T-helper 17 cell (primary cell): ENCODE measurements around the gene RFX2. TPM values are rescaled to one million over a fixed set of nuclear protein-coding genes. Genes with fewer than 3 reads are reported as not detected.

Experiments
- ATAC-seq: fragments of 150-1000 bp; cut with Tn5 transposase; 2 replicates; pipeline ENCODE4 v1.10.0; 2021; ENCODE audit warnings: mild to moderate bottlenecking, moderate library complexity
- DNase-seq, 3 donors: peaks; one replicate each; pipeline versions ENCODE4 v3.0.0 to v3.0.0-alpha.2; 2020 to 2021
- H3K9me3 ChIP-seq: one replicate; pipeline ENCODE4 v1.7.0; 2013; ENCODE audit warnings: low read length, mild to moderate bottlenecking; ENCODE audit not compliant: control insufficient read depth, poor library complexity, severe bottlenecking
- H3K27ac Mint-ChIP-seq: one replicate; pipeline ENCODE4 v1.8.0; 2022; ENCODE audit warnings: mild to moderate bottlenecking, moderate library complexity, mixed read lengths
- H3K27me3 Mint-ChIP-seq: one replicate; pipeline ENCODE4 v1.8.0; 2022; ENCODE audit warnings: mixed read lengths
- H3K36me3 Mint-ChIP-seq: one replicate; pipeline ENCODE4 v1.8.0; 2022; ENCODE audit warnings: low read depth, mixed read lengths
- H3K4me1 Mint-ChIP-seq: one replicate; pipeline ENCODE4 v1.8.0; 2022; ENCODE audit warnings: mild to moderate bottlenecking, mixed read lengths
- H3K4me3 Mint-ChIP-seq: one replicate; pipeline ENCODE4 v1.8.0; 2022; ENCODE audit warnings: mild to moderate bottlenecking, moderate library complexity, mixed read lengths
- total RNA-seq, 4 donors: library from RNA in 2 of 4; stranded (reverse) in 2 of 4; gene quantifications; one replicate each; pipeline ENCODE4 v1.2.3 and lab custom pipeline; 2022 to 2026

Gene RFX2
- total RNA-seq, 2 donors from 2014 or later: 9.0 to 23.3 TPM

DNA sequence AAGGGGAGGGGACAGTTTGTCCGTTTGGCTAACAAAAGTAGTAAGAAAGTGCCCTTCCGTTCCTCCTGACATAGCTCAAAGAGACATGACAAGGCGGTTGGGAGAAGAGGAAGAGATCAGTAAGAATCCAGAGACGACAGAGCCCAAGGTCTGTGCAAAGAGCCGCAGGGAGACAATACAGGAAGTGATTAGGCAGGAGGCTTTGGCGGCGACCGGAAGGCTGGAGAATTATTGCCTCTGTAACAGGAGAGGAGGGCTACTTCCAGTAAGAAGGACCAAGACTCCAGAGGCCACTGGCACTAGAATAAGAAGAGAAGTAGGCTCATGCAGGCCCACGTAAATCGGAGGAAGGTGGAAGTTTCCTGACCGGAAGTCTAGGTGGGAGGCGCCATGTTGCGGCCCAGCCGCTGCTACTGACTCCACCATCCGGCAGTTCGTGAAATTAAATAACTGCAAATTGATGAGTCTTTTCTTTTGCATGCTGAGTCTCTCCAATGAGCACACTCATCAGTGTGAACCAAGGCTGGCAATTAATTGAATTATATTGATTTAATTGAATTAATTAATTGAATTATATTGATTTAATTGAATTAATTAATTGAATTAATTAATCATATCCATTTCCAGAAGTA, 9.9 kb downstream of the RFX2 start:
- peaks cover 10% of the 10 kb centered on the region for H3K4me1 Mint-ChIP-seq
- peaks cover 6% of the 10 kb centered on the region for H3K36me3 Mint-ChIP-seq
- peak; percentile 57 for ATAC-seq
- no peaks in the 10 kb centered on the region for H3K9me3 ChIP-seq
- peak overlapping the region; percentile 0 for H3K27ac Mint-ChIP-seq
- no peaks in the 10 kb centered on the region for H3K27me3 Mint-ChIP-seq
- DNase-seq: no peak
- peak overlapping the region; percentile 68 for H3K4me3 Mint-ChIP-seq

DNA sequence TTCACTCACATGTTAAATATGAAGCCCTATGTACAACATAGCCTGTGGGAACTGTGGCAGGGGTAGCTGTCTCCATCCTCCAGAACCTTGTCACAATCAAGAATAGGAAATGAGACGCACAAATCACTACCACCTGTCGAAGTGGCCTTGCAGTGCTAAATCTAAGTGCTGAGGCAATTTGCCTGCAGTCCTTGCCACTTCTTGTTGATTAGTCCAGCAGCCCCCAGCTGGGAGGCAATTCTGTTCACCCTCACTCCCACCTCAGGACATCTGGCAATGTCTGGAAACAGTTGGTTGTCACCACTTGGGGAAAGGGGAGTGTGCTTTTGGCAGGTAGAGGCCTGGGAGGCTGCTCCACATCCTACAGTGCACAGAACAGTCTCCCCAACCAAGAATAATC, 10.7 kb downstream of the RFX2 start:
- H3K27ac Mint-ChIP-seq: peak overlapping the region; percentile 0
- H3K4me1 Mint-ChIP-seq: peaks cover 12% of the 10 kb centered on the region
- no peaks in the 10 kb centered on the region for H3K27me3 Mint-ChIP-seq
- no peak for ATAC-seq
- H3K9me3 ChIP-seq: no peaks in the 10 kb centered on the region
- H3K36me3 Mint-ChIP-seq: peaks cover 2% of the 10 kb centered on the region
- H3K4me3 Mint-ChIP-seq: no peak overlapping the region
- no peak for DNase-seq

DNA sequence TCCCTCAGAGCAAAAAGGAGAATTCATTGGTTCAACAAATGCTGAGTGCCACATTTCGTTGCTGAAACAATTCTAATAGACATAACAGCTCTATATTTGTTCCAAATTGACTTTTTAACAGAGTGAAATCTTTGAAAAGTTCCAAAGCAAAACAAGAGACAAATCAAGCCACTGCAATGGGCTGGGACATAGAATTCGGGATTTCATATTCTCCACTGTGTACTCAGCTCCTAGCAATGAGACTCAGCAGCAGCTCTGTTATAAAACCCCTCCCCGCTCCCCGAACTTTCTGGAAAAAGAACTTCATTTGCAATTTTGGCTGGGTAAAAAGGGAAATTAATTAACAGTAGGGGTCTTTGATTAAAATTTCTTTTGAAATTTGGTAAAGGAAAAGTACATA, 11.3 kb downstream of the RFX2 start:
- DNase-seq: no peak
- Mint-ChIP-seq H3K27ac (no peak overlapping the region), H3K36me3 (peaks cover 2% of the 10 kb centered on the region), H3K4me3 (no peak overlapping the region), H3K27me3 (no peaks in the 10 kb centered on the region), H3K4me1 (peaks cover 12% of the 10 kb centered on the region)
- ATAC-seq: no peak
- H3K9me3 ChIP-seq: no peaks in the 10 kb centered on the region

DNA sequence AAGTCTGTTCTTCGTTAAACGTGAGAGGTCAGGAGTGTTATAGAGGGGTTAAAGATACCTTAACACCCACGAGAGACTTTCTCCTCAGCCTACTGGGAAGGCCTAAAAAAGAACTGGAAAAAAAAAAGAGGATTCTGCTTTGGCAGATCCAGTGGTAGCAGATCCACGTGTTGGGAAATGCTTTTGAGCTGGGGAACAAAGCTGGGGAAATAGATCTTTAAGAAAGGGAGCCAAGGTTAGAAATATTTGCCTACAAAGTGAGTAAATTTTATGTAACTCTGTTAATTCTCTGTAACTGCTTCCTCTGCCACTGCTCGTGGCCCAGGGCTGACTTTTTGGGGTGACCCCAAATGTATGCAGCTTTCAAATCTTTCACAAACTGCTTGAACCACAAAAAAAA, 11.7 kb downstream of the RFX2 start:
- ATAC-seq (no peak), DNase-seq (no peak)
- H3K4me3 Mint-ChIP-seq: no peak overlapping the region
- H3K27me3 Mint-ChIP-seq: no peaks in the 10 kb centered on the region
- no peak overlapping the region for H3K27ac Mint-ChIP-seq
- H3K4me1 Mint-ChIP-seq: peaks cover 12% of the 10 kb centered on the region
- peaks cover 2% of the 10 kb centered on the region for H3K36me3 Mint-ChIP-seq
- no peaks in the 10 kb centered on the region for H3K9me3 ChIP-seq

DNA sequence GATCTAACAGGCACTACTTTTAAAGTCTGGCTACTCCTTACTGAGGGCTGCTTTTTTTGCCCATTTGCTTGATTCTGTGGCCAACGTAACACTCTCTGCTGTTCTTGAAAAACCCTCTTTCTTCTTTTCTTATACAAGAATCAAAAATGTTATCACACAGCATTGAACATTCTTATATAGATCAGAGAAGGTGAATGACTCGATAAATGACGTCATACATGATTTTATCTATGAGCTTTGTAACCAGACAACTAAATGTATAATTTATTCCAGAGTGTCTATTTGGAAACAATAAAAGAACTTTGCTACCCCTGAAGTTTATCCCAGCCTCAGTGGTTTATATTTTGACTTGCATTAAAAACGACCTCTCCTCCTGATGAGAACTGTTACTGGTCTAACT, 12.4 kb downstream of the RFX2 start:
- ATAC-seq (no peak), DNase-seq (no peak)
- H3K27ac Mint-ChIP-seq: no peak overlapping the region
- no peaks in the 10 kb centered on the region for H3K9me3 ChIP-seq
- no peaks in the 10 kb centered on the region for H3K27me3 Mint-ChIP-seq
- H3K4me3 Mint-ChIP-seq: no peak overlapping the region
- H3K36me3 Mint-ChIP-seq: peaks cover 2% of the 10 kb centered on the region
- H3K4me1 Mint-ChIP-seq: peaks cover 14% of the 10 kb centered on the region

DNA sequence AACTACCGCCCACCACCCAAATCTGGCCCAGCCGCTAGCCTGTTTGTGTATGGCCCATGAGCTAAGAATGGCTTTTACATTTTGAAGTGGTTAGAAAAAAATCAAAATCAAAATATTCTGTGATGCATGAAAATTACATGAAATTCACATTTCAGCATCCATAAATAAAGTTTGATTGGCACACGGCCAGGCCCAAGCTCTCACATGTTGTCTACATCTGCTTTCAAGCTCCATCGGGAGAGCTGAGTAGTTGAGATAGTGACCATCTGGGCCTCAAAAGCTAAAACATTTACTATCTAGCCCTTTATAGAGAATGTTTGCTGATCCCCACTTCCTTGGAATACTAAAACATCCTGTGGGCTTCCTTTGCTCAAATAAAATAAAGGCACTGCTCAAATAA, 14.5 kb downstream of the RFX2 start:
- DNase-seq (no peak), ATAC-seq (no peak)
- Mint-ChIP-seq H3K27ac (no peak overlapping the region), H3K36me3 (no peaks in the 10 kb centered on the region), H3K27me3 (no peaks in the 10 kb centered on the region), H3K4me3 (no peak overlapping the region), H3K4me1 (peaks cover 20% of the 10 kb centered on the region)
- no peaks in the 10 kb centered on the region for H3K9me3 ChIP-seq

DNA sequence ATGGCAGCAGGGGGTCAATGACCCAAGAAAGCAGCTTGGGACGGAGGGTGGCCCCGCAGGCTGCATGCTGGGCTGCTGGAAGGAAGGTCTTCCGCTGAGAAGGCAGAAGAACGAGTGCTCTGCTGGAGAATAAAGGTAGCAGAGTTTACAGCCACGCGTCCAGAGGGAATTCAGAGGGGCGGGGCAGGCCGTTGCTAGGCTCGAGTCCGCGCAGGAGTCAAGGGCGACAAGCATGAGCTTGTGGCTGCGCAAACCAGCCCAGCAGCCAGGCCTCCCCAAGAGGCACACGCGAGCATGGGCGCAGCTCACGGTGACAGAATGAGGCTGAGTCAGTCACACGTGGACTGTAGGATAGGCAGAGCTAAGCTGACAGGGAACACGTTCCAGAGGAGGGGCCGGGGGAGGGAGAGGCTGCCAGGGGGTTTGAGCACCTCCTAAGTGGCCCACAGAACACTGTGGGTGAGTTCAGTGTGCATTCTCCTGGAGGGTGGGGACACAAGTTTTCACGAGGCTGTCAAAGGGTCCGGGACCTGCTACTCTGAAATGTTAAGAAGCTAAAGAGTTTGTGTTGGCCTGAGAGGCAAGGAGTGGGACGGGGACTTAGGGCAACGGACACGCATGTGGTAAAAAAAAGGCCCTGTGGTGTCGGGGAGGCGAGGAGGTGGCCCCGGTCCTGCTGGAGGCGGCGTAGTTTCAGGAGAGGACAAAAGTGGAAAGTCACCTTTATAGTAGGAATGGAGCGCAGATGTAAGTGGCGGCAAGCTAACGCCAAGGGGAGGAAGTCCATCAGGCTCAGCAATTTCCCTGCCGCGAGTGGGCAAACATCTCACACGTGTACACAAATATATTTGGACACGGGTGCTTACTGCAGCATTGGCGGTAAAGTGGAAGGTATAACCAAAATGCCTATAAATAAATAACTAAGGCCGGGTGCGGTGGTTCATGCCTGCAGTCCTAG, 17.7 kb downstream of the RFX2 start:
- Mint-ChIP-seq H3K4me1 (peaks cover 23% of the 10 kb centered on the region), H3K27ac (no peak overlapping the region), H3K27me3 (no peaks in the 10 kb centered on the region), H3K4me3 (no peak overlapping the region), H3K36me3 (no peaks in the 10 kb centered on the region)
- no peaks in the 10 kb centered on the region for H3K9me3 ChIP-seq
- no peak for ATAC-seq
- no peak for DNase-seq

DNA sequence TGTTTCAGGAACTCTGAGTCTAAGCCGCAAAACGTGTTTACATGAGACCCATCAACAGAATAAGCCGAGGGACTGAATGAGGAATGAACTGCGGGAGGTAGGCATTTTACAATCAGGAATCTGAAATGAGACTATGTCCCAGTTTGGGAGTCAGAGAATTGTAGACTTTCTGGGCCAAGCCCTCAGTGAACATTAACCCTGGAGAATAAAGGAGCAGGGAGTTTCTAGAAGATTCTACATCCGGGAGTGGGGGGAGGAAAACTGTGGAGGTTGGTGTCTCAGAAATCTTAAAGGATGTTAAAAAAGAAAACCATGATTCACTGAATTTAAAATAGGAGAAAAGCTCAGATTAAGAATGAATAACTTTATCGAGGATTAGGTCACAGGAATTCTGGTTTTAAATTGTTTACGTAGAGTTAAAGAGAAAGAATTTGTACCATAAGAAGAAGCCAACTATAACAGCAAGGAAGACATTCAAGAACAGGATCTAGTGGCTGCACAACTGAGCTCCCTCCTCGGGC, 18.5 kb downstream of the RFX2 start:
- Mint-ChIP-seq H3K36me3 (no peaks in the 10 kb centered on the region), H3K27me3 (no peaks in the 10 kb centered on the region), H3K4me3 (no peak overlapping the region), H3K27ac (peak overlapping the region; percentile 41), H3K4me1 (peaks cover 29% of the 10 kb centered on the region)
- H3K9me3 ChIP-seq: no peaks in the 10 kb centered on the region
- no peak for DNase-seq
- no peak for ATAC-seq

DNA sequence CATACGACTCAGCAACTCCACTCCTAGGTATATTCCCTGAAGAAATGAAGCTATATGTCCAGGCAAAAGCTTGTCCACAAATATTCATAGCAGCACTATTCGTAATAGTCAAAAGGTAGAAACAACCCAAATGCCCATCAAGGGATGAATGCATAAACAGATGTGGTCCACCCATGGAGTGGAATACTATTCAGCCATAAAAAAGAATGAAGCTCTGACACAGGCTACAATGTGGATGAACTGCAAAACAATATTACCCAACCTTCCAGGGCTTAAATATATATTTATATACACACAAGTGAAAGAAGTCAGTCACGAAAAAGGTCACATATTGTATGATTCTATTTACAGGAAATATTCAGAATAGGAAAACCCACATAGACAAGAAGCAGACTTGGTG, 19.7 kb downstream of the RFX2 start:
- H3K4me3 Mint-ChIP-seq: no peak overlapping the region
- H3K4me1 Mint-ChIP-seq: peaks cover 33% of the 10 kb centered on the region
- H3K27ac Mint-ChIP-seq: no peak overlapping the region
- H3K9me3 ChIP-seq: no peaks in the 10 kb centered on the region
- no peaks in the 10 kb centered on the region for H3K27me3 Mint-ChIP-seq
- DNase-seq (no peak), ATAC-seq (no peak)
- H3K36me3 Mint-ChIP-seq: no peaks in the 10 kb centered on the region

DNA sequence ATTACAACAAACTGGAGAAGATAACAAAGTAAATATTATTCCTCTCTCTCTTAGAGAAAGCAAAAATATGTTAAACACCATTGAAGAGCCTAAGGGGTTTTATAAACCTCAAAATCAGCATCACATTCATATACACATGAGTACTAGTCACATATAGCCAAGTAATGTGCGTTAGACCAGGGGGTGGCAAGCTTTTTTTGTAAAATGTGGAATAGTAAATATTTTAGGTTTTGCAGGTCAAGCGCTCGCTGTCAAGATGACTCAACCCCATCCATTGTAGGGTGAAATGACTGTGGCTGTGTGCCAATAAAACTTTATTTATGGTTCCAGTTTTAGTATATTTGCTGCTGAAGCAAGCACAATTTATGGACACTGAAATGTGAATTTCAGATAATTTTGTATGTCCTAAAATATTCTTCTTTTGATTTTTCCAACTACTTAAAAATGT, 21.7 kb downstream of the RFX2 start:
- Mint-ChIP-seq H3K27ac (no peak overlapping the region), H3K4me3 (peak overlapping the region; percentile 71), H3K36me3 (no peaks in the 10 kb centered on the region), H3K27me3 (no peaks in the 10 kb centered on the region), H3K4me1 (peaks cover 31% of the 10 kb centered on the region)
- DNase-seq (no peak), ATAC-seq (no peak)
- no peaks in the 10 kb centered on the region for H3K9me3 ChIP-seq

DNA sequence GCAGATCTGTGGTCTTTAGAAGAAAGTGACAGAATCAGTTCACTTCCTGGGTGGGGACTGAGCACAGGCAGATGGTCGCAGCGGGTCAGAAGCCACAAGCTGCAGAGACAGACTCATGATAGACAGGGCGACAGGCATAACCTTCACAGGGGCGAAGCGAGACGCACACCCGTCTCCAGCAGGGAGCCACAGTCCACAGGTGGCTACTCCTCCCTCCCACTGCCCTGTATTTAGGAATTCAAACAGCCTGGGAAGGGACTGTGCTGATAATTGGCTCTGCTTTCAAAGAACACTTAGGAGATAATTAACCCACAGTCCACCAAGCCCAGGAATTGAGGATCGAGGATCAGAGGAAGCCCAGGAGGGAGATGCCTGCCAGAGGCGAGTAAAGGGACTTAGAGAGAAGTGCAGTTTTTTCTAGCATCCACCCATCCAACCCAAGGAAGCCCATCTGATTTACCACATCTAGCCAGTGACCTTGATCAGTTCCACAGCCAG, 23.2 kb downstream of the RFX2 start:
- peak overlapping the region; percentile 88 for H3K4me3 Mint-ChIP-seq

DNA sequence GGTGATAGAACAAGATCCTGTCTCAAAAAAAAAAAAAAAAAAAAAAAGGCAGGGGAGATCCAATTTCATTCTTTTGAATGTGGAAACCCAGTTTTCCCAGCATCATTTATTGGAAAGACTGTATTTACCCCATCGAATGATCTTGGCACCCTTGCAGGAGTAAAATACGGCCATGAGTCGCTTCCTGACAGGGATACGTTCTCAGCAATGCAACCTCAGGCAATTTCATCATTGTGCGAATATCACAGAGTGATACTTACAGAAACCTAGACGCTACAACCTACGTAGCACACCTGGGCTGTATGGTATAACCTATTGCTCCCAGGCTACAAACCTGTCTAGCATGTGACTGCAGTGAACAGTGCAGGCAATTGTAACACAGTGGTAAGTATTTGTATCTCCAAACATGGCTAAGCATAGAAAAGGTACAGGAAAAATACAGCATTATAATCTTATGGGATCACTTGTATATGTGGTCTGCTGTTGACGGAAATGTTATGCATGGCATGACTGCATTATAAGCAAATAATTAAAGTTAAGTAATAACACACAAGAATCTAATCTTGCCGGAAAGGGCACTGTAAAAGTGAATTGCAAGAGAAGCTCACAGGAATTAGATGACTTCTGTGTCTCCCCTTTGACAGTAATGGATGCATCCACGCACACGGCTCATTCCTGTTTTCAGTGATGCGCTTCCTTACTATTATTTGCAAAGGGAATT, 24.1 kb downstream of the RFX2 start:
- Mint-ChIP-seq H3K4me3 (peak overlapping the region; percentile 88), H3K27ac (peak overlapping the region; percentile 92)

More for the DNA sequence above, 23.2 kb downstream of the RFX2 start:
- H3K36me3 Mint-ChIP-seq: no peaks in the 10 kb centered on the region
- peak overlapping the region; percentile 92 for H3K27ac Mint-ChIP-seq
- ATAC-seq (peak; percentile 80), DNase-seq (no peak)
- no peaks in the 10 kb centered on the region for H3K27me3 Mint-ChIP-seq
- H3K9me3 ChIP-seq: no peaks in the 10 kb centered on the region
- peaks cover 27% of the 10 kb centered on the region for H3K4me1 Mint-ChIP-seq

DNA sequence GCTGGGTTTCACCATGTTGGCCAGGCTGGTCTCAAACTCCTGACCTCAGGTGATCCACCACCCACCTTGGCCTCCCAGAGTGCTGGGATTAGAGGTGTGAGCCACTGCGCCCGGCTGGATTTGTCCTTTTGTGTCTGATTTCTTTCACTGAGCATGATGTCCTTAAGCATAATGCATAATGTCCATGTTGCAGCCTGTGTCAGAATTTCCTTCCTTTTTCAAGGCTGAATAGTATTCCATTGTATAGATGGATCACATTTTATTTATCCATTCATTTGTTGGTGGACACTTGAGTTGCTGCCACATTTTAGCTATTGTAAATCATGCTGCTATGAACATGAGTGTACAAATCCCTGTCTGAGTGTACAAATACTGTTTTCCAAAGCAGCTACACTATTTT, 25.5 kb downstream of the RFX2 start:
- no peaks in the 10 kb centered on the region for H3K9me3 ChIP-seq
- Mint-ChIP-seq H3K27ac (no peak overlapping the region), H3K36me3 (no peaks in the 10 kb centered on the region), H3K4me3 (peak overlapping the region; percentile 59), H3K4me1 (peaks cover 25% of the 10 kb centered on the region), H3K27me3 (no peaks in the 10 kb centered on the region)
- no peak for ATAC-seq
- DNase-seq: no peak

More for the DNA sequence above, 24.1 kb downstream of the RFX2 start:
- Mint-ChIP-seq H3K36me3 (no peaks in the 10 kb centered on the region), H3K4me1 (peaks cover 20% of the 10 kb centered on the region), H3K27me3 (no peaks in the 10 kb centered on the region)
- no peaks in the 10 kb centered on the region for H3K9me3 ChIP-seq
- DNase-seq: no peak
- no peak for ATAC-seq
